ENCODE data around the gene CNBP. TPM values are rescaled to one million over a fixed set of nuclear protein-coding genes. Genes with fewer than 3 reads are reported as not detected.

The CNBP gene
- 199 and 203 TPM in 2 replicates for total RNA-seq
- long read RNA-seq, transcript CNBP-207 (5 exons, 1,626 nt), result major isoform, 794 of 2,417 reads
- long read RNA-seq, transcript CNBP-208 (5 exons, 1,549 nt), result minor isoform, 43 of 2,417 reads
- long read RNA-seq, transcript CNBP-204 (5 exons, 1,641 nt), result minor isoform, 306 of 2,417 reads
- long read RNA-seq, transcript CNBP-201 (5 exons, 1,664 nt), result minor isoform, 710 of 2,417 reads
- long read RNA-seq, partial matches to known transcripts, result 26 of 2,417 reads
- long read RNA-seq, other reads (novel, unspliced or antisense), result 488 of 2,417 reads

DNA sequence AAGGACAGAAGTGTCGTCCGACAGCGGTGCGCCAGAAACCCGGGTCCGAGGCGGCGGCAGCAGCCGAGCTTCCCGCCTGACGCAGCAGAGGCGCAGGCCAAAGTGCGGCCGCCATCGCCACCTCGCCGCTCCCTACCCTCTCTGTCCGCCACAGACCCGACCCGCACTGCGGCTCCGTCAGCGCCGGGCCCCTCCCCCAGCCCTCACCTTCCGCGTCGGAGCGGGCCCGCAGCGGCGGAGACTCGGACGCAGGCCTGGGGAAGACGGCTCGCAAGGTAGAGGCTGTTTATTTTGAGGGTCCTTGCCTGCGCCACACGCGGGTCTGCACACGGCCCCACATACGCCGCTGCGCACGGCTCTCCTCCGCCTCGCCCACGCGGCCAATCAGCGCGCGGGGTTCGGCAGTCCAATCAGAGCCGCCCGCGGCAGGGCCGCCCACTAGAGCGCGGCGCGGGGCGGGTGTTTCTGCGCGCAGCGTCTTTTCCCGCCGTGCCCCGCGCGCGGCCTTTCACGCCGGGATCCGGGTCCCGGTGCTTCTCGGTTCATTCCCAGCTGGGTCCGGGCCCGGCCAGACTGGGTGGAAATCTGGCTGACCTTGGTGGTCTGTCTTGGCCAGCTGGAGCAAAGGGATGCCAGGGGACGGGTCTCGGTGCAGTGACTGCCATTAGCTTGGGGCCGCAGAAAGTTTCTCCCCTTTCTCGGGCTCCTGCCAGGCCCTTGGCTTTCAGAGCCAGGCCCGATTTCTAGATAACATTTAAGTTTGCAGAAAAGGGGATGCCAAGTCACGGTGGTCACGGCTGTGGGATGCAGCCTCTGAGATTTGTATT is at the start of gene CNBP:
Gene CNBP, minus strand, starts transcription at position 328 of the 827 bp plus-strand sequence. CDS start 12,139 bp downstream, outside the sequence.
- H3K4me1 Mint-ChIP-seq (ENCODE audit: unreplicated experiment), result peaks cover 41% of the 10 kb centered on the region
- no peaks in the 10 kb centered on the region for H3K9me3 Mint-ChIP-seq (ENCODE audit: unreplicated experiment)
- peak within 1 kb of the TSS; percentile 94 for H3K27ac Mint-ChIP-seq (ENCODE audit: unreplicated experiment)
- H3K27me3 Mint-ChIP-seq (ENCODE audit: unreplicated experiment), result no peaks in the 10 kb centered on the region
- TF ChIP-seq, protein P1, sequence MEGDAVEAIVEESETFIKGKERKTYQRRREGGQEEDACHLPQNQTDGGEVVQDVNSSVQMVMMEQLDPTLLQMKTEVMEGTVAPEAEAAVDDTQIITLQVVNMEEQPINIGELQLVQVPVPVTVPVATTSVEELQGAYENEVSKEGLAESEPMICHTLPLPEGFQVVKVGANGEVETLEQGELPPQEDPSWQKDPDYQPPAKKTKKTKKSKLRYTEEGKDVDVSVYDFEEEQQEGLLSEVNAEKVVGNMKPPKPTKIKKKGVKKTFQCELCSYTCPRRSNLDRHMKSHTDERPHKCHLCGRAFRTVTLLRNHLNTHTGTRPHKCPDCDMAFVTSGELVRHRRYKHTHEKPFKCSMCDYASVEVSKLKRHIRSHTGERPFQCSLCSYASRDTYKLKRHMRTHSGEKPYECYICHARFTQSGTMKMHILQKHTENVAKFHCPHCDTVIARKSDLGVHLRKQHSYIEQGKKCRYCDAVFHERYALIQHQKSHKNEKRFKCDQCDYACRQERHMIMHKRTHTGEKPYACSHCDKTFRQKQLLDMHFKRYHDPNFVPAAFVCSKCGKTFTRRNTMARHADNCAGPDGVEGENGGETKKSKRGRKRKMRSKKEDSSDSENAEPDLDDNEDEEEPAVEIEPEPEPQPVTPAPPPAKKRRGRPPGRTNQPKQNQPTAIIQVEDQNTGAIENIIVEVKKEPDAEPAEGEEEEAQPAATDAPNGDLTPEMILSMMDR (IDR thresholded peaks at IDR 0.05), result no peak
- peak; percentile 96 for DNase-seq (ENCODE audit: extremely low spot score, unreplicated experiment)
- H3K4me3 Mint-ChIP-seq (ENCODE audit: unreplicated experiment), result peak within 1 kb of the TSS; percentile 95
- H3K36me3 Mint-ChIP-seq (ENCODE audit: unreplicated experiment), result peaks cover 12% of the 10 kb centered on the region

DNA sequence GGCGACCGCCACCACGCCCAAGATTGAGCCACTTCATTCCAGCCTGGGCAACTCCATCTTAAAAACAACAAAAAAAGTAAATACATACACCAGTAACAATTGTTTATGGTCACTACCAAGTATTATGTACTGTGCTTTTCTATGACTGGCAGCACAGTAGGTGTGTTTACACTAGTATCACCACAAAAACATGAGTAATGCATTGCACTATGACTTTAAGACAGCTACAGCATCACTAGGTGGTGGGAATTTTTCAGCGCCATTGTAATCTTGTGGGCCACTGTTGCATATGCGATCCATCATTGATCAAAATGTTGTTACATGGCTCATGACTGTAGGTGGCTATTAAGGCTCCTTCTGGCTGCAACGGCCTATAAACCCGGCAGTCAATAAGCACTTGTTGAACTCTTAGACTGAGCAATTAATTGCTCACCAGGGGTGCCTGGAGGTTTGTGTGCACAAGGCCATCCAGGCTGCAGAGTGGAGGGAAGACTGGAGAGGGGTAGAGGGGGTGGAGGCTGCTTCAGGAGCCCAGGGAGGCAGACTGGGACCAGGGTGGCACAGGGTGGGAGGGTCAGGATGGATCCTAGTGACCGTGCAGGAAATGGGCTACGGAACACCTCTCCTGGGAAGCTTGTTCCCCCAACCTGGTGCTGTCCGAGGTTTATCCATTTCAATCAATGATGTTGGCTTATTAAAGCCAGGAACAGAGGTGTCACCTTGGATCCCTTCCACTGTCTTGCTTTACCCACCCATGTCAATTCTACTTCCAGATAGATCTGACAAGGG is 47.8 kb upstream of the CNBP start:
- peak overlapping the region; percentile 50 for H3K27ac Mint-ChIP-seq (ENCODE audit: unreplicated experiment)
- TF ChIP-seq, protein P1 (IDR thresholded peaks at IDR 0.05), result no peak
- no peaks in the 10 kb centered on the region for H3K27me3 Mint-ChIP-seq (ENCODE audit: unreplicated experiment)
- H3K4me3 Mint-ChIP-seq (ENCODE audit: unreplicated experiment), result no peak overlapping the region
- no peaks in the 10 kb centered on the region for H3K36me3 Mint-ChIP-seq (ENCODE audit: unreplicated experiment)
- no peaks in the 10 kb centered on the region for H3K9me3 Mint-ChIP-seq (ENCODE audit: unreplicated experiment)
- H3K4me1 Mint-ChIP-seq (ENCODE audit: unreplicated experiment), result peaks cover 29% of the 10 kb centered on the region
- DNase-seq (ENCODE audit: extremely low spot score, unreplicated experiment), result no peak

DNA sequence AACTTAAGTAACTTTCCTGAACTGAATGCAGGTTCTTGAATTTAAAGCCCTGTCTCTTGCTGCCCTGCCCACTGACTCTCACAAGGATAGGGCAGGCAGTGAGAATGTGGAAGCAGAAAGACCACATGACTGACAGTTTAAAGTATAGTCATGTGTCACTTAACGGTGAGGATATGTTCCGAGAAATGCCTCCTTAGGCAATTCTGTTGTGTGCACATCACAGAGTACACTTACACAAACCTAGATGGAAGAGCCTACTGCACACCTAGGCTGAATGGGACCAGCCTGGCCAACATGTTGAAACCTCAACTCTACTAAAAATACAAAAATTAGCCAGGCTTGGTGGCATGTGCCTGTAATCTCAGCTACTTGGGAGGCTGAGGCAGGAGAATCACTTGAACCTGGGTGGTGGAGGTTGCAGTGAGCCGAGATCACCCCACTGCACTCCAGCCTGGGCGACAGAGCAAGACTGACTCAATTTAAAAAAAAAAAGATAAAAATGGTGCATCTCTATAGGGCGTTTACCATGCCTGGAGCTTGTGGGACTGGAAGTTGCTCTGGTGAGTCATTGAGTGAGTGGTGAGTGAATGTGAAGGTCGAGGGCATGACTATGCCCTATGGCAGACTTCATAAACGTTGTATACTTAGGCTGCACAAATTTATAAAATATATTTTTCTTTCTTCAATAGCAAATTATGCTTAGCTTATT is 46.8 kb upstream of the CNBP start:
- Mint-ChIP-seq H3K4me3 (ENCODE audit: unreplicated experiment) (no peak overlapping the region), H3K9me3 (ENCODE audit: unreplicated experiment) (no peaks in the 10 kb centered on the region), H3K36me3 (ENCODE audit: unreplicated experiment) (no peaks in the 10 kb centered on the region), H3K27ac (ENCODE audit: unreplicated experiment) (peak overlapping the region; percentile 76), H3K4me1 (ENCODE audit: unreplicated experiment) (peaks cover 33% of the 10 kb centered on the region), H3K27me3 (ENCODE audit: unreplicated experiment) (no peaks in the 10 kb centered on the region)
- TF ChIP-seq, protein P1 (IDR thresholded peaks at IDR 0.05), result no peak
- no peak for DNase-seq (ENCODE audit: extremely low spot score, unreplicated experiment)

- no peaks in the 10 kb centered on the region for H3K27me3 Mint-ChIP-seq (ENCODE audit: unreplicated experiment)
- H3K27ac Mint-ChIP-seq (ENCODE audit: unreplicated experiment), result peak overlapping the region; percentile 68
- DNase-seq (ENCODE audit: extremely low spot score, unreplicated experiment), result no peak
- TF ChIP-seq, protein P1 (IDR thresholded peaks at IDR 0.05), result no peak
- peaks cover 43% of the 10 kb centered on the region for H3K4me1 Mint-ChIP-seq (ENCODE audit: unreplicated experiment)
- H3K36me3 Mint-ChIP-seq (ENCODE audit: unreplicated experiment), result no peaks in the 10 kb centered on the region
- H3K4me3 Mint-ChIP-seq (ENCODE audit: unreplicated experiment), result no peak overlapping the region
- no peaks in the 10 kb centered on the region for H3K9me3 Mint-ChIP-seq (ENCODE audit: unreplicated experiment)
Measured at GRCh38 chr3:129228891-129229585, 45.3 kb upstream of the CNBP start.
